GM19467 (cell line): Measurements from ENCODE around the gene SLC5A5.
A peak's percentile ranks its signal among the peaks of the same experiment; 100 is the strongest.
"Not testable (repeated sequence)": the region's sequence is repeated elsewhere in the genome, so short reads cannot be mapped to it uniquely, and the experiment has no call there.

Experiments used
- ATAC-seq: cut with Tn5 transposase; IDR thresholded peaks from one replicate; pipeline ENCODE4 v1.9.1; 2021; ENCODE audit warnings: mild to moderate bottlenecking, moderate library complexity; ENCODE audit not compliant: unreplicated experiment

Gene SLC5A5

GRCh38 chr19:17915940-17916593 lies 44.3 kb downstream of the SLC5A5 start:
- no peak for ATAC-seq

- ATAC-seq: not testable (repeated sequence)
These were observed 46.4 kb downstream of the SLC5A5 start for GRCh38 chr19:17918151-17918550.

DNA sequence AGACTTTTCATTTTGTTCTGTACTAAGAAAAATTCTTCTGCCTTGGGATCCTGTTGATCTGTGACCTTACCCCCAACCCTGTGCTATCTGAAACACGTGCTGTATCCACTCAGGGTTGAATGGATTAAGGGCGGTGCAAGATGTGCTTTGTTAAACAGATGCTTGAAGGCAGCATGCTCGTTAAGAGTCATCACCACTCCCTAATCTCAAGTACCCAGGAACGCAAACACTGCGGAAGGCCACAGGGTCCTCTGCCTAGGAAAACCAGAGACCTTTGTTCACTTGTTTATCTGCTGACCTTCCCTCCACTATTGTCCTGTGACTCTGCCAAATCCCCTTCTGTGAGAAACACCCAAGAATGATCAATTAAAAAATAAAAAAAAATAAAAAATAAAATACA lies 47.4 kb downstream of the SLC5A5 start:
- ATAC-seq: not testable (repeated sequence)

GRCh38 chr19:17920527-17920926 lies 48.8 kb downstream of the SLC5A5 start:
- no peak for ATAC-seq

DNA sequence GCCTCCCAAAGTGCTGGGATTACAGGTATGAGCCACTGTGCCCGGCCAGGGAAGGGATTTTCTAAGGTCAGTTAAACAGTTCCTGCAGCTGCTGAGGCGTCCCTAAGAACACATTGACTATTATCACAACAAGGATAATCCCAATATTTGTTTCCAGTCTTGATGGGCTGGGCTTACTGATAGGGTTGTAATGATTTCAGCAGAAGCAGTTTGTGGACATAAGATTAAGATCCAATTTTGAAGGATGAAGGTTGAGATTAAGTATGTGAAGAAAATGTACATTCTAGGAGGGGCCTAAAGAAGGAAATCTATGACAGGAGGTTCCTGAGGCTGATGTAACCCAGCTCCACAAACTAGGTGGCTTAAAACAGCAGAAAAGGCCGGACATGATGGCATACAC lies 50.4 kb downstream of the SLC5A5 start:
- ATAC-seq: no peak

DNA sequence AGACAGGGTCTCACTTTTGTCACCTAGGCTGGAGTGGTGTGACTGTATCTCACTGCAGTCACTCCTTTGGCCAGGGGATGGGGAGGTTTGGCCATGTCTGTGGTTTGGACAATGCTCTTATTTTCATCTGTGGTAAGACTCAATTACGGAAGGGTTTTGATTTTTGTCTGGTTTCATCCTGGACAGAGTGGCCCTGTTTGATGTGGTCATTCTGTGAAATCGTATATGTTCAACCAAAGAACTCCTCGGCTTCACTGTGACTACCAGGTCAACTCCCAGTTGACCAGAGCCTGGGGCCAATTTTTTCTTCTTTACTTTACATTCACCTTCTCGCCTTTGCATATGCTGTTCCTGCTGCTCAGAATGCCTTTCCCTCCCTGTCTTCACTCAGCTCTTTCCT lies 54.3 kb downstream of the SLC5A5 start:
- no peak for ATAC-seq

DNA sequence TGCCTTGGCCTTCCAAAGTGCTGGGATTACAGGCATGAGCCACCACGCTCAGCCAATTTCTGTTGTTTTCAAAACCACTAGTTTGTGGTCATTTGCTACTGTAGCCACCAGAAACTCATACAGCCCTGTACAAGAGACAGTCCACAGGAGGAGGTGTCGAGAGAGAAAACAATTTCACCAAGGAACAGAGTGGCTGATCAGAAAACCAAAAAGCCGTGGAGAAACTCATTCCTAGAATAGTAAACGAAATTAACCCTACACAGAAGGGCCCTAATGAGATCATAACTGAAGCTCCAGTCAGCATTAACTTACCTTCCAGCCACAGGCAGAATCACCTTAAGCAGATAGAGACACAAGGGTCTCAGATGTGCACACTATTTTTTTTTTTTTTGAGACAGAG lies 57.3 kb downstream of the SLC5A5 start:
- no peak for ATAC-seq

GRCh38 chr19:17931532-17932191 lies 59.9 kb downstream of the SLC5A5 start:
- ATAC-seq: no peak

GRCh38 chr19:17932485-17933338 lies 61.0 kb downstream of the SLC5A5 start, which contains the start of gene CCDC124:
Gene CCDC124, plus strand, starts transcription at chr19:17933015. Its CDS starts 3,406 bp downstream, at chr19:17936421.
- ATAC-seq: peak; percentile 72

DNA sequence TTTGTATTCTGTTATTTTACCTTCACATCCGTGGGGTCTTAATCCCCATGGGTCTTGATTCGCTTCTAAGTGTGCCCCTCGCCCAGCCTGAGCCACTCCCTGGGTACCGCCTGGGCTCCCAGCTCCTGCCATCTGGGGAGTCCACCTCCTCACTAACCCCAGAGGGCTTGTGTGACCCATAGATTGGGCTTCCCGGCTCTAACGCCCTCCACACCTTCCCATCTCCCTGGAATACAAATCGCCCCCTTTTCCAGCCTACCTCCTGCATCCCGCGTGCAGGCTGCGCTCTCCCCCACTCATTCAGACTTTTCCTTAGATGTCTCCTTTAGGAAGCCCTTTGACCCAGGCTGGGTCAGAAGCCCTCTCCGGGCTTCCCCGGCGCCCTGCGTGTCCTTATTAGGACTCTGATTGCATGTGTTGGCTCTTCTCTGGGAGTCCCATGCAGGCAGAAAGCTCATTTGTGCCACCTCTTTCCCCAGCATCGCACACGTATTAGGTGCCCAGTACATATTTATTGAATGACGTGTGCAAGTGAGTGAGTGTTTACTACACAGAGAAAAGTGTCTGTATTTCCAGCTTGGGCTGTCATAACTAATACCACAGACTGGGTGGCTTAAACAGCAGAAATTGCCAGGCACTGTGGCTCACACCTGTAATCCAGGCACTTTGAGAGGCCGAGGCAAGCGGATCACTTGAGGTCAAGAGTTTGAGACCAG lies 61.8 kb downstream of the SLC5A5 start:
- no peak for ATAC-seq

DNA sequence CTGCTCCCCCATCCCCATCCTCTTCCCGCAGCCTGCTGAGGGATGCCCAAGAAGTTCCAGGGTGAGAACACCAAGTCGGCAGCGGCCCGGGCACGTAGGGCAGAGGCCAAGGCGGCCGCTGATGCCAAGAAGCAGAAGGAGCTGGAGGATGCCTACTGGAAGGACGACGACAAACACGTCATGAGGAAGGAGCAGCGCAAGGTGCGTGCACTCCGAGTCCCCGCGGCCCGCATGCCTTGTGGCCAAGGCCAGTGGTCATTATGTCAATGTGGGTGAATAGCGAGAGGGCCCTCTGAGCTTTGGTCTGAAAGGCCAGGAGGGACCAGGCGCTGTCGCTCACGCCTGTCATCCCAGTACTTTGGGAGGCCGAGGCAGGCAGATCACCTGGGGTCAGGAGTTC lies 64.6 kb downstream of the SLC5A5 start:
- no peak for ATAC-seq

GRCh38 chr19:17937371-17937900 lies 65.7 kb downstream of the SLC5A5 start:
- ATAC-seq: no peak

- peak; percentile 55 for ATAC-seq
These were observed 66.5 kb downstream of the SLC5A5 start for GRCh38 chr19:17938092-17938845.

DNA sequence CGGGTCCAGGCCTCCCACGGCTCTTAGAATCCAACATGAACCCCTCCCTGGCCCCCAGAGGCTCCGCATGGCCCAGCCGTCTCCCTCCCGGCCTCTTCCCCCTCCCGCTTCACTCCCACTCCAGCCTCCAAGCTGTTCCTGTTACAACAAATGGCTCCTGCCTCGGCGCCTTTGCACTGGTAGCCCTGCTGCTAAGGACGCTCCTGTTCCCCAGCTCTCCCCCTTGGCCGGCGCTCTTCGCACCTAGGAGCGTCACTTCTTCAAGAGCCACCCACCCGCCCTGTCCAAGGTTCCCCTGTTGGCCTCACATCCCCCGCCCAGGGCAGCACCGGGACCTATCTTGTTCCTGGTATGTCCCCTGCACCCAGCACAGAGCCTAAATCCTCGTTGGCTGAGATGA lies 70.4 kb downstream of the SLC5A5 start:
- ATAC-seq: no peak

- ATAC-seq: no peak
These were observed 71.0 kb downstream of the SLC5A5 start for GRCh38 chr19:17942582-17943273.

DNA sequence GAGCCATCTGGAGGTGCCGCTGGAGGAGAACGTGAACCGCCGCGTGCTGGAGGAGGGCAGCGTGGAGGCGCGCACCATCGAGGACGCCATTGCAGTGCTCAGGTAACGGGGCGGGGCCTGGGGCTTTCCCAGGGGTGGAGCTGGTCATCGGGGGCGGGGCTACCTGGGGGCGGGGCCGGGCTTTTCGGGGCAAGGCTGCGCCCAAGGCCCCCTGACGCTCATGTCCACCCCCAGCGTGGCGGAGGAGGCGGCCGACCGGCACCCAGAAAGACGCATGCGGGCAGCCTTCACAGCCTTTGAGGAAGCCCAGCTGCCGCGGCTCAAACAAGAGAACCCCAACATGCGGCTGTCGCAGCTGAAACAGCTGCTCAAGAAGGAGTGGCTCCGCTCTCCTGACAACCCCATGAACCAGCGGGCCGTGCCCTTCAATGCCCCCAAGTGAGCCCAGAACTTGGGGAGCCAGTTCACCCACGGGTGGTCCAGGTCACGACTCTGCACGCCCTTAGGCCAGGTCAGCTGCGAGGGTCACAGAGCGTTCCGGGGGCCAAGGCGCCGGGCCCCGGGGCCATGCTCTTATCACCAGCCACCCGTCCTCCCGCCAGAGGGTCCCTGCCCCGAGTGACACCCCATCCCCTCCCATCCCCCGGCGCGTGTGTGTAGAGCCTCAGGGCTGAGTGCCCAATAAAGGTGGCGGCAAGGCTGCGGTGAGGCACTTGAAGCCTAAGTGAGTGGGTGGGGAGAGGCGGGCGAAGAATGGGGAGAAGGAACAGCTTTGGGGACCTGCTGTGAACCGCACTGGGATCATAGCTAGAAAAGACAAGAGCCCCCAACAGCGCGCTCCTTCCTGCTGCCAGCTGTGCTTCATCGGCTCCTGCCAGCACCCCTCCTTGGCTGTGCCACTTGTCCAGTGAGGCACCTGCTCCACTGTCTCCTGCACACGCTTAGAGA lies 71.8 kb downstream of the SLC5A5 start:
- no peak for ATAC-seq

GRCh38 chr19:17944301-17944700 lies 72.6 kb downstream of the SLC5A5 start:
- no peak for ATAC-seq
